ENCODE results near the gene APOM.

APOM gene

GRCh38 chr6:31658158-31658688, 2.5 kb downstream of the APOM start:
- Histone ChIP-seq H3F3A (ENCODE audit: insufficient read depth, low read length) (no peaks in the 10 kb centered on the region), H3K79me2 (ENCODE audit: insufficient read depth, low read length) (peaks cover 6% of the 10 kb centered on the region; the same call in 1 of the 2 replicates), H3K4me2 (ENCODE audit: low read length) (peak overlapping the region; percentile 0; the same call in 1 of the 2 replicates), H3K36me3 (ENCODE audit: insufficient read depth, low read length) (peaks cover 11% of the 10 kb centered on the region; the same call in 1 of the 2 replicates), H3K4me1 (ENCODE audit: insufficient read depth, low read length, severe bottlenecking) (peaks cover 53% of the 10 kb centered on the region), H3K9me3 (ENCODE audit: low read length) (no peaks in the 10 kb centered on the region), H2AFZ (ENCODE audit: low read length) (no peak overlapping the region), H3K27ac (ENCODE audit: low read depth, low read length, poor library complexity, severe bottlenecking) (no peak overlapping the region), H4K20me1 (ENCODE audit: insufficient read depth, low read length) (no peaks in the 10 kb centered on the region), H3K9me2 (ENCODE audit: low read depth, low read length) (no peaks in the 10 kb centered on the region), H3K4me3 (ENCODE audit: low read depth, low read length, poor library complexity, severe bottlenecking) (no peak overlapping the region), H3K9ac (ENCODE audit: low read length) (no peak overlapping the region), H3K27me3 (ENCODE audit: insufficient read depth, low read length) (no peaks in the 10 kb centered on the region)
- TF ChIP-seq CTCF (IDR thresholded peaks at IDR 0.05; ENCODE audit: low read length) (no peak), EZH2 (IDR thresholded peaks at IDR 0.05; ENCODE audit: borderline replicate concordance, low read length) (no peak)

GRCh38 chr6:31658983-31659648, 3.4 kb downstream of the APOM start:
- Histone ChIP-seq H3K4me2 (ENCODE audit: low read length) (peak overlapping the region; percentile 97), H2AFZ (ENCODE audit: low read length) (no peak overlapping the region), H3F3A (ENCODE audit: insufficient read depth, low read length) (no peaks in the 10 kb centered on the region), H3K27ac (ENCODE audit: low read depth, low read length, poor library complexity, severe bottlenecking) (no peak overlapping the region), H3K9me2 (ENCODE audit: low read depth, low read length) (no peaks in the 10 kb centered on the region), H3K36me3 (ENCODE audit: insufficient read depth, low read length) (peaks cover 17% of the 10 kb centered on the region; the same call in 1 of the 2 replicates), H3K9ac (ENCODE audit: low read length) (peak overlapping the region; percentile 94; the same call in 1 of the 2 replicates), H3K4me3 (ENCODE audit: low read depth, low read length, poor library complexity, severe bottlenecking) (peak overlapping the region; percentile 89), H4K20me1 (ENCODE audit: insufficient read depth, low read length) (no peaks in the 10 kb centered on the region), H3K27me3 (ENCODE audit: insufficient read depth, low read length) (no peaks in the 10 kb centered on the region), H3K9me3 (ENCODE audit: low read length) (no peaks in the 10 kb centered on the region), H3K79me2 (ENCODE audit: insufficient read depth, low read length) (peaks cover 13% of the 10 kb centered on the region; the same call in 1 of the 2 replicates), H3K4me1 (ENCODE audit: insufficient read depth, low read length, severe bottlenecking) (peaks cover 56% of the 10 kb centered on the region)
- TF ChIP-seq CTCF (IDR thresholded peaks at IDR 0.05; ENCODE audit: low read length): no peak
- TF ChIP-seq EZH2 (IDR thresholded peaks at IDR 0.05; ENCODE audit: borderline replicate concordance, low read length): no peak

DNA sequence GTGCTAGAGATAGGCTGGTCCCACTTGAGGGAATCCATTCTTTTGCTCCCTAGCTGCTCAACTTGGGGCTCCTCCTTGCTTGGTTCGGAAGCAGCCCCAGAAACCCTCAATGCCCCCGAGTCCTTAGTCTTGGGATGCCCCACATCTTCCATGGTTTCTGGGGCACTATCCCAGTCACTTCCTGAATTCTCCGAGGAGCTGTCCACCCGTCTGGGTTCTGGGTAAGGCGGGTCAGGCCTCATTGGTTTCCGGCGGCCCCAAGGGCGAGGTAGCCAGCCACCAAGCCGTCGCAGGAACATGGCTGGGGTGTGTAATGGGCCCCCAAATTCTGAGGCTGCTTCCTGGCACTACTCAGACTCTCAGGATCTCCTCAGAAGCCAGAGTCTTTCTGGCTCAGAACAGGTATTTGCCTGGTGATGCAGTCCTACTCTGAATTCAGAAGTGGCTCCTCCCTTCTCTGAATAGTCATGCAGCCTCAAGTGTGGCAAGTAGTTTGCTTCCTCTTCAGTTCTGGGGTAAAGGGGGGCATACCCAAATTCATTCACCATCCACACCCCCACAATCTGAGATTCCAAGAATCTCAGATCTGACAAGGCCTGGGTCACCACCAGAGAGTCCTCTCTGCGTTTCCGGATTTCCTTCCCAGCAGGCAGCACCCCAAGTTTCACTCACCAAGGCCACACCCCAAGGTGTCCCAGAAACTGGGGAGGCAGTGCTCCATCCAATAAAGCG, 4.1 kb downstream of the APOM start:
- Histone ChIP-seq H3K9me2 (ENCODE audit: low read depth, low read length) (no peaks in the 10 kb centered on the region), H4K20me1 (ENCODE audit: insufficient read depth, low read length) (no peaks in the 10 kb centered on the region), H2AFZ (ENCODE audit: low read length) (no peak overlapping the region), H3K4me2 (ENCODE audit: low read length) (peak overlapping the region; percentile 97), H3K9me3 (ENCODE audit: low read length) (no peaks in the 10 kb centered on the region), H3K79me2 (ENCODE audit: insufficient read depth, low read length) (peaks cover 18% of the 10 kb centered on the region; the same call in 1 of the 2 replicates), H3F3A (ENCODE audit: insufficient read depth, low read length) (no peaks in the 10 kb centered on the region), H3K27me3 (ENCODE audit: insufficient read depth, low read length) (no peaks in the 10 kb centered on the region), H3K4me3 (ENCODE audit: low read depth, low read length, poor library complexity, severe bottlenecking) (peak overlapping the region; percentile 89), H3K27ac (ENCODE audit: low read depth, low read length, poor library complexity, severe bottlenecking) (peak overlapping the region; percentile 54), H3K9ac (ENCODE audit: low read length) (peak overlapping the region; percentile 94), H3K36me3 (ENCODE audit: insufficient read depth, low read length) (peaks cover 17% of the 10 kb centered on the region; the same call in 1 of the 2 replicates), H3K4me1 (ENCODE audit: insufficient read depth, low read length, severe bottlenecking) (peaks cover 60% of the 10 kb centered on the region)
- TF ChIP-seq CTCF (IDR thresholded peaks at IDR 0.05; ENCODE audit: low read length): no peak
- TF ChIP-seq EZH2 (IDR thresholded peaks at IDR 0.05; ENCODE audit: borderline replicate concordance, low read length): no peak
